GM18502 (cell line): ENCODE results near the gene EGFL7.

Experiments used
- ATAC-seq: cut with Tn5 transposase; IDR thresholded peaks from one replicate; pipeline ENCODE4 v1.9.1; 2021; ENCODE audit warnings: mild to moderate bottlenecking; ENCODE audit not compliant: unreplicated experiment, poor library complexity

Gene EGFL7

GRCh38 chr9:136684799-136685198, 22.1 kb downstream of the EGFL7 start:
- ATAC-seq, result no peak

GRCh38 chr9:136685216-136685615, 22.5 kb downstream of the EGFL7 start:
- no peak for ATAC-seq

GRCh38 chr9:136685790-136686533, 23.2 kb downstream of the EGFL7 start:
- no peak for ATAC-seq

- ATAC-seq, result no peak
Measured at GRCh38 chr9:136686534-136686793, 23.7 kb downstream of the EGFL7 start.

- ATAC-seq, result peak; percentile 68
Measured at GRCh38 chr9:136686794-136687711, 24.3 kb downstream of the EGFL7 start, which contains the start of gene AGPAT2. Gene AGPAT2, minus strand, starts transcription at chr9:136687457. Its CDS starts 100 bp downstream, at chr9:136687357.

- ATAC-seq, result peak; percentile 17
Measured at GRCh38 chr9:136687721-136688223, 25.1 kb downstream of the EGFL7 start.

- peak; percentile 7 for ATAC-seq
Measured at GRCh38 chr9:136688274-136689107, 25.8 kb downstream of the EGFL7 start.

- ATAC-seq, result no peak
Measured at GRCh38 chr9:136689108-136689460, 26.4 kb downstream of the EGFL7 start.

GRCh38 chr9:136690104-136690805, 27.5 kb downstream of the EGFL7 start:
- no peak for ATAC-seq

GRCh38 chr9:136690806-136691261, 28.1 kb downstream of the EGFL7 start:
- ATAC-seq, result no peak

GRCh38 chr9:136691316-136692184, 28.8 kb downstream of the EGFL7 start:
- ATAC-seq, result no peak

- ATAC-seq, result no peak
Measured at GRCh38 chr9:136692185-136693134, 29.7 kb downstream of the EGFL7 start.

- ATAC-seq, result no peak
Measured at GRCh38 chr9:136693135-136693489, 30.4 kb downstream of the EGFL7 start.

- no peak for ATAC-seq
Measured at GRCh38 chr9:136693490-136694162, 30.9 kb downstream of the EGFL7 start.

GRCh38 chr9:136694163-136694871, 31.6 kb downstream of the EGFL7 start:
- no peak for ATAC-seq

- ATAC-seq, result no peak
Measured at GRCh38 chr9:136694872-136695247, 32.1 kb downstream of the EGFL7 start.

GRCh38 chr9:136695435-136695895, 32.7 kb downstream of the EGFL7 start:
- no peak for ATAC-seq
